Activated CD4-positive, CD25-positive, alpha-beta regulatory T cell treated with anti-CD3 and anti-CD28 coated beads, Interleukin-2, amount 50 U/mL, for 72 hours (primary cell): ENCODE measurements around the gene PRSS22.
A peak's percentile ranks its signal among the peaks of the same experiment; 100 is the strongest.

Source experiments
- DNase-seq: peaks from one replicate; pipeline ENCODE4 v3.0.0; 2021

PRSS22 gene

GRCh38 chr16:2879854-2880508, 22.0 kb upstream of the PRSS22 start:
- DNase-seq, result no peak

GRCh38 chr16:2874912-2875362, 17.0 kb upstream of the PRSS22 start:
- peak; percentile 75 for DNase-seq

GRCh38 chr16:2874032-2874911, 16.3 kb upstream of the PRSS22 start:
- no peak for DNase-seq

GRCh38 chr16:2871926-2872325, 14.0 kb upstream of the PRSS22 start:
- no peak for DNase-seq

- peak; percentile 97 for DNase-seq
Measured at GRCh38 chr16:2867987-2868789, 10.2 kb upstream of the PRSS22 start.

- no peak for DNase-seq
Measured at GRCh38 chr16:2867661-2867986, 9.7 kb upstream of the PRSS22 start.

- no peak for DNase-seq
Measured at GRCh38 chr16:2866431-2866830, 8.5 kb upstream of the PRSS22 start.

- DNase-seq, result no peak
Measured at GRCh38 chr16:2865651-2866050, 7.7 kb upstream of the PRSS22 start.

- no peak for DNase-seq
Measured at GRCh38 chr16:2860826-2861567, 3.0 kb upstream of the PRSS22 start.

- no peak for DNase-seq
Measured at GRCh38 chr16:2859686-2860265, 1.8 kb upstream of the PRSS22 start.

GRCh38 chr16:2858245-2859025, 465 bp upstream of the PRSS22 start:
- no peak for DNase-seq

GRCh38 chr16:2856686-2857450, 1.1 kb downstream of the PRSS22 start:
- no peak for DNase-seq

- peak; percentile 57 for DNase-seq
Measured at GRCh38 chr16:2856061-2856670, 1.8 kb downstream of the PRSS22 start.

- DNase-seq, result no peak
Measured at GRCh38 chr16:2855536-2855935, 2.4 kb downstream of the PRSS22 start.

- no peak for DNase-seq
Measured at GRCh38 chr16:2854700-2855309, 3.2 kb downstream of the PRSS22 start.

GRCh38 chr16:2853531-2854073, 4.4 kb downstream of the PRSS22 start:
- DNase-seq, result no peak

GRCh38 chr16:2852731-2853507, 5.1 kb downstream of the PRSS22 start:
- DNase-seq, result no peak

GRCh38 chr16:2852003-2852730, 5.8 kb downstream of the PRSS22 start:
- no peak for DNase-seq
